AG09319 (cell line): Measurements from ENCODE around the gene MICAL2.

Experiments used
- DNase-seq: peaks from one replicate; pipeline ENCODE4 v3.0.0-alpha.2; 2010; ENCODE audit warnings: low read depth; ENCODE audit errors: extremely low read depth
- CTCF ChIP-seq: IDR thresholded peaks from 2 replicates; pipeline ENCODE4 v1.5.1; 2011; ENCODE audit warnings: low read depth, mild to moderate bottlenecking, inconsistent platforms, low read length, moderate library complexity

Gene MICAL2

GRCh38 chr11:12110201-12110713 lies at the start of gene MICAL2:
TSS of gene MICAL2 (plus strand) at chr11:12110590. CDS start at chr11:12162156, 51,566 bp downstream.
- DNase-seq, result peak; percentile 64
- no peak; the same call in 1 of the 2 replicates for TF ChIP-seq CTCF

- DNase-seq, result no peak
- TF ChIP-seq CTCF, result no peak
These were observed 48.4 kb upstream of the MICAL2 start for GRCh38 chr11:12061851-12062560.

DNA sequence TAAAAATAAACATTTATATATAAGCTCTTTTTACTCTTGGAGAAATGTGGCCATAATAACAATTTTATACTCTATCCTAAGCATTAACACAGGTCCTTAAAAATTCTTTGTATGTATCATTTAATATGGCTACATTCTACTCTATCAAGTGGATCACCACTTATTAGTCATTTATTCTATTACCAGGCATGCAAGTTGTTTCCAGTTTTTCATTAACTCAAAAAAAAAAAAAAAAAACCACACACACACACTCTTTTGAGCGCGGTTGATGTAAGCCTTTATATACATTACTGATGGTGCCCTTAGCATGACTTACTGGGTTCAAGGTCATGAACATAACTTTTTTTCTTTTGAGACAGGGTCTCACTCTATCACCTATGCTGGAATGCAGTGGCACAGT lies 47.1 kb upstream of the MICAL2 start:
- no peak for TF ChIP-seq CTCF
- no peak for DNase-seq

DNA sequence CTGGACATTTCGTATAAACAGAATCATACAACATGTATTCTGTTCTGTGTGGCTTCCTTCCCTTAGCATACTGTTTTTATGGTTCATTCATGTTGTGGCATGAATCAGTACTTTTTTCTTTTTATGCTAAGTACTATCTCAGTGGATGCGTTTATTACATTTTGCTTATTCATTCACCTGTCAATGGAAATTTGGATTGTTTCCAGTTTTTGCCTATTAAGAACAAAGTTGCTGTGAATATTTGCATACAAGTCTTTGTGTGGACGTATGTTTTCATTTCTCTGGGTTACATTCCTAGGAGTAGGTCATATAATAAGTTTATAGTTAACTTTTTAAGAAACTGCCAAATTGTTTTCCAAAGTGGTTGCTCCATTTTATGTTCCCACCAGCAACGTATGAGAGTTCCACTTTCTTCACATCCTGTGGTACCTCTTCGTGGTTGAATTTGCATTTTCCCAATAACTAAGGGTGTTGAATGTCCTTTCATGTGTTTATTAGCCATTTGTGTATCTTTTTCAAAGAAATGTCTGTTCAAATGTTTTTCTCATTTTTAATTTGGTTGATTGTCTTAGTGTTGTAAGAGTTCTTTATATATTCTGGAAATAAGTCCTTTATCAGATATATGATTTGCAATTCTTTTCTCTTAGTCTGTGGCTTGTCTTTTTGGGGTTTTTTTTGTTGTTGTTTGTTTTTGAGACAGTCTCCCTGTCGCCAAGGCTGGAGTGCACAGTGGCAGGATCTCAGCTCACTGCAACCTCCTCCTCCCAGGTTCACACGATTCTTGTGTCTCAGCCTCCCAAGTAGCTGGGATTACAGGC lies 46.0 kb upstream of the MICAL2 start:
- no peak for DNase-seq
- no peak for TF ChIP-seq CTCF

DNA sequence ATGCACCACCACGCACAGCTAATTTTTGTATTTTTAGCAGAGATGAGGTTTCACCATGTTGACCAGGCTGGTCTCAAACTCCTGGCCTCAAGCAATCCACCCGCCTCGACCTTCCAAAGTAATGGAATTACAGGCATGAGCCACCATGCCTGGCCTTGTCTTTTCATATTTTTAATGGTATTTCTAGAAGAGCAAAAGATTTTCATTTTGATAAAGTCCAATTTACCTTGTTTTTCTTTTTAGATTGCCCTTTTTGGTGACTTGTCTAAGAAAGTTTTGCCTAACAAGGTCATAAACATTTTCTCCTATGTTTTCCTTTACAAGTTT lies 45.5 kb upstream of the MICAL2 start:
- no peak for DNase-seq
- no peak for TF ChIP-seq CTCF

- no peak for TF ChIP-seq CTCF
- DNase-seq, result no peak
These were observed 44.2 kb upstream of the MICAL2 start for GRCh38 chr11:12066056-12066798.
